Astrocyte (in vitro differentiated cells and primary cell): Measurements from ENCODE around the gene FZD2.

Experiments used
- CTCF ChIP-seq: IDR thresholded peaks from 2 replicates; pipeline ENCODE4 v1.5.1; 2011; ENCODE audit warnings: low read depth, mild to moderate bottlenecking, inconsistent platforms, low read length, moderate library complexity; ENCODE audit not compliant: insufficient read depth
- EZH2 ChIP-seq: IDR thresholded peaks from 2 replicates; pipeline ENCODE4 v1.6.1; 2012; ENCODE audit warnings: mild to moderate bottlenecking, low read length, inconsistent platforms; ENCODE audit not compliant: insufficient read depth

DNA sequence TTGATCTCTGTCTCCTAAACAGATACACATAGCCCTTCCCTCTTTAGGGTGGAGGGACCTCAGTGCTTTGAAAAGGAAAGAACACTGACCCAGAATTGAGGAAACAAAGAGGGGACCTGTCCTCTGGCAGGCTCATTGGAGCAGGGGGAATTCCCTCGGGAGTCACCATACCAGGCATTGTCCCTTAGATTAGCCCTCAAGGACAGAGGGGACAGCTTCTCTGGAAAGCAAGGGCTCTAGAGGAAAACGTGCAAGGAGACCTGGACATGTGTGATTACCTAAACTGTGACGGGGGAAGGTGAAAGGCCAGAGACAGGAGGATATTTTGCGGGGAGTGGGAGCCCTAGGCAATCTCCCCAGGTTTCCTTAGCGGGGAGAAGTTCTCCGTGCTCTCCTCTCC is 7.6 kb upstream of the FZD2 start:
- TF ChIP-seq EZH2 (no peak), CTCF (no peak)
